ENCODE results near the gene PIK3CA.
"Not testable (repeated sequence)": the region's sequence is repeated elsewhere in the genome, so short reads cannot be mapped to it uniquely, and the experiment has no call there.

PIK3CA gene

DNA sequence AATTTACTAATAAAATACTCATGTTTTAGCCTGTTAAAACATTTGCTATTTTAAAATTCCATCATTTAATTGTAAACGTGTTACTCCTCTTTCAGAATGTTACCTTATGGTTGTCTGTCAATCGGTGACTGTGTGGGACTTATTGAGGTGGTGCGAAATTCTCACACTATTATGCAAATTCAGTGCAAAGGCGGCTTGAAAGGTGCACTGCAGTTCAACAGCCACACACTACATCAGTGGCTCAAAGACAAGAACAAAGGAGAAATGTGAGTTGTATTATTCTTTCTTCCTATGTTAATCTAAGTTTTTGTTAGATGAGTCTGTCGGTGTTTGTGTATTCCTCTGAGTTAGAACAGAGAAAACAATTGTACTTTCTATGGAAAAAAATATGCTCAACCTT, 81.0 kb downstream of the PIK3CA start:
- no peaks in the 10 kb centered on the region for H3K9me3 ChIP-seq (ENCODE audit: control insufficient read depth in 1 of 2, low read length in 2 of 2)
- H3K36me3 ChIP-seq (ENCODE audit: control insufficient read depth in 1 of 2, insufficient read depth in 2 of 2, low read length in 2 of 2), result peaks cover 4 to 25% of the 10 kb centered on the region in 2 donors
- no peaks in the 10 kb centered on the region for H3K27me3 ChIP-seq (ENCODE audit: control insufficient read depth in 1 of 2, insufficient read depth in 2 of 2, low read length in 2 of 2)
- H3K27ac ChIP-seq (ENCODE audit: low read depth, low read length), result no peak overlapping the region
- H3K4me3 ChIP-seq (ENCODE audit: low read depth in 1 of 2, low read length in 2 of 2), result no peak overlapping the region
- H3K9ac ChIP-seq (ENCODE audit: low read depth in 1 of 2, low read length in 2 of 2), result no peak overlapping the region
- H3K4me1 ChIP-seq (ENCODE audit: control insufficient read depth in 1 of 2, insufficient read depth in 2 of 2, low read length in 2 of 2), result no peaks in the 10 kb centered on the region

DNA sequence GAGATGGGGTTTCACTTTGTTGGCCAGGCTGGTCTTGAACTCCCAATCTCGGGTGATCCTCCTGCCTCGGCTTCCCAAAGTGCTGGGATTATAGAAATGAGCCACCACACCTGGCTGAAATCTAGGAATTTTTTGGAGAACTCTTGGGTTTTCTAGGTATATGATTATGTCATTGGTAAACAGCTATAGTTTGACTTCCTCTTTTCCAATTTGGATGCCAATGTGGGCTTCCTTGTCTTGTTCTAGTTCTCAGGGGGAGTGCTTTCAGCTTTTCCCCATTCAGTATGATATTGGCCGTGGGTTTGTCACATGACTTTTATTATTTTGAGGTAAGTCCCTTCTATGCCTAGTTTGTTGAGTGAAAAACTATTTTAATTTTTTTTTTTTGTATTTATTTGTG, 84.9 kb downstream of the PIK3CA start:
- Histone ChIP-seq H3K36me3 (ENCODE audit: control insufficient read depth in 1 of 2, insufficient read depth in 2 of 2, low read length in 2 of 2) (peaks cover 0 to 14% of the 10 kb centered on the region in 2 donors), H3K9ac (ENCODE audit: low read depth in 1 of 2, low read length in 2 of 2) (no peak overlapping the region), H3K4me1 (ENCODE audit: control insufficient read depth in 1 of 2, insufficient read depth in 2 of 2, low read length in 2 of 2) (no peaks in the 10 kb centered on the region), H3K9me3 (ENCODE audit: control insufficient read depth in 1 of 2, low read length in 2 of 2) (no peaks in the 10 kb centered on the region), H3K27me3 (ENCODE audit: control insufficient read depth in 1 of 2, insufficient read depth in 2 of 2, low read length in 2 of 2) (no peaks in the 10 kb centered on the region), H3K27ac (ENCODE audit: low read depth, low read length) (no peak overlapping the region), H3K4me3 (ENCODE audit: low read depth in 1 of 2, low read length in 2 of 2) (no peak overlapping the region)

DNA sequence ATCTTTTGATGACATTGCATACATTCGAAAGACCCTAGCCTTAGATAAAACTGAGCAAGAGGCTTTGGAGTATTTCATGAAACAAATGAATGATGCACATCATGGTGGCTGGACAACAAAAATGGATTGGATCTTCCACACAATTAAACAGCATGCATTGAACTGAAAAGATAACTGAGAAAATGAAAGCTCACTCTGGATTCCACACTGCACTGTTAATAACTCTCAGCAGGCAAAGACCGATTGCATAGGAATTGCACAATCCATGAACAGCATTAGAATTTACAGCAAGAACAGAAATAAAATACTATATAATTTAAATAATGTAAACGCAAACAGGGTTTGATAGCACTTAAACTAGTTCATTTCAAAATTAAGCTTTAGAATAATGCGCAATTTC, 86.0 kb downstream of the PIK3CA start:
- no peak overlapping the region for H3K9ac ChIP-seq (ENCODE audit: low read depth in 1 of 2, low read length in 2 of 2)
- H3K9me3 ChIP-seq (ENCODE audit: control insufficient read depth in 1 of 2, low read length in 2 of 2), result no peaks in the 10 kb centered on the region
- no peak overlapping the region for H3K27ac ChIP-seq (ENCODE audit: low read depth, low read length)
- H3K4me3 ChIP-seq (ENCODE audit: low read depth in 1 of 2, low read length in 2 of 2), result no peak overlapping the region
- H3K36me3 ChIP-seq (ENCODE audit: control insufficient read depth in 1 of 2, insufficient read depth in 2 of 2, low read length in 2 of 2), result peaks cover 0 to 14% of the 10 kb centered on the region in 2 donors
- H3K27me3 ChIP-seq (ENCODE audit: control insufficient read depth in 1 of 2, insufficient read depth in 2 of 2, low read length in 2 of 2), result no peaks in the 10 kb centered on the region
- H3K4me1 ChIP-seq (ENCODE audit: control insufficient read depth in 1 of 2, insufficient read depth in 2 of 2, low read length in 2 of 2), result no peaks in the 10 kb centered on the region

GRCh38 chr3:179236669-179237301, 88.6 kb downstream of the PIK3CA start:
- peaks cover 0 to 6% of the 10 kb centered on the region in 2 donors for H3K36me3 ChIP-seq (ENCODE audit: control insufficient read depth in 1 of 2, insufficient read depth in 2 of 2, low read length in 2 of 2)
- H3K4me1 ChIP-seq (ENCODE audit: control insufficient read depth in 1 of 2, insufficient read depth in 2 of 2, low read length in 2 of 2), result no peaks in the 10 kb centered on the region
- H3K27ac ChIP-seq (ENCODE audit: low read depth, low read length), result no peak overlapping the region
- H3K9ac ChIP-seq (ENCODE audit: low read depth in 1 of 2, low read length in 2 of 2), result no peak overlapping the region
- H3K27me3 ChIP-seq (ENCODE audit: control insufficient read depth in 1 of 2, insufficient read depth in 2 of 2, low read length in 2 of 2), result no peaks in the 10 kb centered on the region
- no peaks in the 10 kb centered on the region for H3K9me3 ChIP-seq (ENCODE audit: control insufficient read depth in 1 of 2, low read length in 2 of 2)
- no peak overlapping the region for H3K4me3 ChIP-seq (ENCODE audit: low read depth in 1 of 2, low read length in 2 of 2)

DNA sequence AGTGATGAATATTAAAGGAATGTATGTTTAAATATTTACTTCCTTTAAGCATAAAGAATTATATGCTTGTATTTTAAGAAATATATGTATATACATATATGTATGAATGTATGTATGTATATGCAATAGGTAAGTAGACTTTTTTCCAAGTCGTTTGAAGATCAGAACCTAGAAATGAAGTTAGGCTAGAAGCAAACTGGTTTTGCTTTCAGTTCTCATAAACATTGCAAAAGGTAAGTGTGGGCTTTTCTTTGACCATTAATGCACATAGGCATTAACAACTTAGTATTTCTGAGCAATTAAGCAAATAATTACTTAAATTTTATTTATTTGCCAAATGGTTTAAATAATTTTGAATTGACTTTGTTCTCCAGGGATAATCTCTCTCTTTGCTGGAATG, 92.1 kb downstream of the PIK3CA start:
- not testable (repeated sequence) for H3K9ac ChIP-seq (ENCODE audit: low read depth in 1 of 2, low read length in 2 of 2); H3K4me3 ChIP-seq (ENCODE audit: low read depth in 1 of 2, low read length in 2 of 2); H3K9me3 ChIP-seq (ENCODE audit: control insufficient read depth in 1 of 2, low read length in 2 of 2); H3K4me1 ChIP-seq (ENCODE audit: control insufficient read depth in 1 of 2, insufficient read depth in 2 of 2, low read length in 2 of 2); H3K27ac ChIP-seq (ENCODE audit: low read depth, low read length); H3K27me3 ChIP-seq (ENCODE audit: control insufficient read depth in 1 of 2, insufficient read depth in 2 of 2, low read length in 2 of 2); H3K36me3 ChIP-seq (ENCODE audit: control insufficient read depth in 1 of 2, insufficient read depth in 2 of 2, low read length in 2 of 2)

DNA sequence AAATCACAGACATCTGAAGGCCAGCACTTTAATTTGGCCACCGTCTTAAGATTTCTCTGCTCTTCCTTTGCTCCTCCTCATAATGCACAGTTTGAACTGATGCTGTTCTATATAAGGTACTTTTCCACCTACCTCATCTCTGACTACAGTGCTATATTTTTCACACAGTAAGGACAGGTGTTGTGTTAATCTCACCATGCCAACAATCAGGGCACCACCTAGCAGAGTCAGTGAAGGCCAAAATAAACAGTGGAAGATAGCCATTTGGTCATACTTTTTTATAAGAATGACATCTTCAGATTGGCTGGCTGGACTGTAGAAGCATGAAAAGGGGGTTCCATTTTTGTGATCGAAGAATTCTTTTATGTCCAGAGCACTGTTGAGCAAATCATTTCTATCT, 94.7 kb downstream of the PIK3CA start:
- not testable (repeated sequence) for H3K27ac ChIP-seq (ENCODE audit: low read depth, low read length); H3K9ac ChIP-seq (ENCODE audit: low read depth in 1 of 2, low read length in 2 of 2); H3K4me3 ChIP-seq (ENCODE audit: low read depth in 1 of 2, low read length in 2 of 2); H3K9me3 ChIP-seq (ENCODE audit: control insufficient read depth in 1 of 2, low read length in 2 of 2); H3K36me3 ChIP-seq (ENCODE audit: control insufficient read depth in 1 of 2, insufficient read depth in 2 of 2, low read length in 2 of 2); H3K4me1 ChIP-seq (ENCODE audit: control insufficient read depth in 1 of 2, insufficient read depth in 2 of 2, low read length in 2 of 2); H3K27me3 ChIP-seq (ENCODE audit: control insufficient read depth in 1 of 2, insufficient read depth in 2 of 2, low read length in 2 of 2)

DNA sequence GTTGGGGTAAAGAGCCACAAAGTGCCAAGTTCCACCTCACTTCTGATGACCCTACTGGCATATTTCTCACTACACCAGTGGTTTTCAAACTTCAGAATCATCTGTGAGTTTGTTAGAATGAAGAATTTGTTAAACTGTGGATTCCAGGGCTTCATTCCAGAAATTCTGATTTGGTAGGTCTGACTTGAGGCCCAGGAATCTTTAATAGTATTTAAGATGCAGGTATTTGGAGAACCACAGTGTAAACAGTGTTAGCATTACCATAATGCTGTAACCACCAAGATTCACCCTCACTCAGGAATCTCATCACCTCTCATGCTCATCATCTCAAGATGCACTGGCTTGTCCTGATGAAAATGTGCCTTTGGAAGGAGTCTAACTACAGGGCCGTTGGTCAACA, 96.7 kb downstream of the PIK3CA start:
- no peak overlapping the region for H3K27ac ChIP-seq (ENCODE audit: low read depth, low read length)
- H3K4me1 ChIP-seq (ENCODE audit: control insufficient read depth in 1 of 2, insufficient read depth in 2 of 2, low read length in 2 of 2), result no peaks in the 10 kb centered on the region
- H3K27me3 ChIP-seq (ENCODE audit: control insufficient read depth in 1 of 2, insufficient read depth in 2 of 2, low read length in 2 of 2), result no peaks in the 10 kb centered on the region
- H3K9ac ChIP-seq (ENCODE audit: low read depth in 1 of 2, low read length in 2 of 2), result no peak overlapping the region
- H3K9me3 ChIP-seq (ENCODE audit: control insufficient read depth in 1 of 2, low read length in 2 of 2), result no peaks in the 10 kb centered on the region
- no peaks in the 10 kb centered on the region for H3K36me3 ChIP-seq (ENCODE audit: control insufficient read depth in 1 of 2, insufficient read depth in 2 of 2, low read length in 2 of 2)
- H3K4me3 ChIP-seq (ENCODE audit: low read depth in 1 of 2, low read length in 2 of 2), result no peak overlapping the region

DNA sequence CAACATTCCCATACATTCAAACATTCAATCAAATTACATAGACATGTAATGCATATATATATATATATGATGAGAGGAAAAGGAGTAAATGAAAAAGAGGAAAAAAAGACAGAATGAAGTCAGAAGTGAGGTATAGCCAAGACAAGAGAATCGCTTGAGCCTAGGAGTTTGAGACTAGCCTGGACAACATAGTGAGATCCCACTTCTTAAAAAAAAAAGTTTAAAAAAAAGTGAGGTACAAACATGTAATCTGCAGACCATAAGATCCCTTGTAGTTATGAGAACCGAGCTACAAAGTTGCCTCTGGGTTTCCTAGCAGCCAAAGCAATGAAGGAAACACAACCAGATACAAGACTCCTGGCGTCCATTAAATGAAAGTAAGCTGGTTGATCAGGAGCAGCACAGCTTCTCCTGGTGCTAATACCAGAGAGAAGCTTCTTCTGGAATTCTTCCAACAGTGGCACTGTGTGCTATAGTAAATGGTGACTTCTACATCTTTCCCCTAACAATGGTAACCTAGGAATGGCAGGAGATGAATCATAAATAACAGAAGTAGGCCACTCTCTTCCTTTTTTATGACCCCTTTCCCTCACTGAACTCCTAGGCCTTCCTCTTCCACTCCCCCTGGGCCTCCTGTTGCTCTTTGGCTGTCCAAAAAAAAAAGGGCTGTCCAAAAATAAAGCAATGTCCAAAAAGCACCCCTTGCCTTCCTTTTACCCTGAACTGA, 99.3 kb downstream of the PIK3CA start:
- Histone ChIP-seq H3K9ac (ENCODE audit: low read depth in 1 of 2, low read length in 2 of 2) (no peak overlapping the region), H3K27me3 (ENCODE audit: control insufficient read depth in 1 of 2, insufficient read depth in 2 of 2, low read length in 2 of 2) (no peaks in the 10 kb centered on the region), H3K36me3 (ENCODE audit: control insufficient read depth in 1 of 2, insufficient read depth in 2 of 2, low read length in 2 of 2) (no peaks in the 10 kb centered on the region), H3K4me1 (ENCODE audit: control insufficient read depth in 1 of 2, insufficient read depth in 2 of 2, low read length in 2 of 2) (no peaks in the 10 kb centered on the region), H3K9me3 (ENCODE audit: control insufficient read depth in 1 of 2, low read length in 2 of 2) (no peaks in the 10 kb centered on the region), H3K27ac (ENCODE audit: low read depth, low read length) (no peak overlapping the region), H3K4me3 (ENCODE audit: low read depth in 1 of 2, low read length in 2 of 2) (no peak overlapping the region)

DNA sequence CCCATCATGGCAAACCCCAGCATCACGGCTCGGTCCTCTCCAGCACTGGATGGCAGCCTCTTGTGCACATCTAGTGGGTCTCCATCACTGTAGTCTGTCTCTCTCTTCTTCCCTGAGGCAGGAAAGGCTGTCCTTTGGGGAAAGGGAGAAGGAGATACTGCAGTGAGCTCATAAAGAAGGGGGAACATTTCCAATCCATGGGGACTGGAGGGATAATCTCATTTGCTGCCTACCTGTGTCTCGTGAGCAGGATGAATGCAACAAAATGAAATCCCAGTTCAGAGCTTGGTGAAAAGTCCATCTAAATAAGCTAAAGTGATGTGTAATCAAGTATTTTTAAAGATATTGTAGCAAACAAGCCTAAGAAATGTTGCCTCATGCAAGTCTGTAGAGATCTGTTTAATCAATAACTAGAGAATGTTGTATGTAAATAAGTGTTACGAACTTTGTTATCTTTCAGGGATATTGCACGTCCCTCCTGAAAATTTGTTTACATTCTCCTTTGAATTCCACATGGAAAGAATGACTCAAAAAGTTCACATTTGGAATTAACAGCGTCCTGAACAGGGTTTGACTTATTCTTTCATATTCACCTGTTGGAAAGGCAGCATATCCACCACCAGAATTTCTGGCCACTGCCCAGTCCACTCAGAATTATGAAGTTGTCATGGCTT, 102.8 kb downstream of the PIK3CA start, which contains the start of gene KCNMB3:
Gene KCNMB3 (minus strand): TSS at position 312 of the 674 bp plus-strand sequence. CDS start 124 bp downstream, at position 188.
- H3K36me3 ChIP-seq (ENCODE audit: control insufficient read depth in 1 of 2, insufficient read depth in 2 of 2, low read length in 2 of 2), result no peaks in the 10 kb centered on the region
- no peak within 1 kb of the TSS for H3K4me3 ChIP-seq (ENCODE audit: low read depth in 1 of 2, low read length in 2 of 2)
- no peaks in the 10 kb centered on the region for H3K27me3 ChIP-seq (ENCODE audit: control insufficient read depth in 1 of 2, insufficient read depth in 2 of 2, low read length in 2 of 2)
- H3K9ac ChIP-seq (ENCODE audit: low read depth in 1 of 2, low read length in 2 of 2), result no peak within 1 kb of the TSS
- H3K27ac ChIP-seq (ENCODE audit: low read depth, low read length), result no peak within 1 kb of the TSS
- H3K9me3 ChIP-seq (ENCODE audit: control insufficient read depth in 1 of 2, low read length in 2 of 2), result no peaks in the 10 kb centered on the region
- no peaks in the 10 kb centered on the region for H3K4me1 ChIP-seq (ENCODE audit: control insufficient read depth in 1 of 2, insufficient read depth in 2 of 2, low read length in 2 of 2)

GRCh38 chr3:179256813-179257212, 108.7 kb downstream of the PIK3CA start:
- no peak overlapping the region for H3K27ac ChIP-seq (ENCODE audit: low read depth, low read length)
- peaks cover 0 to 3% of the 10 kb centered on the region in 2 donors for H3K9me3 ChIP-seq (ENCODE audit: control insufficient read depth in 1 of 2, low read length in 2 of 2)
- no peaks in the 10 kb centered on the region for H3K27me3 ChIP-seq (ENCODE audit: control insufficient read depth in 1 of 2, insufficient read depth in 2 of 2, low read length in 2 of 2)
- no peak overlapping the region for H3K4me3 ChIP-seq (ENCODE audit: low read depth in 1 of 2, low read length in 2 of 2)
- no peak overlapping the region for H3K9ac ChIP-seq (ENCODE audit: low read depth in 1 of 2, low read length in 2 of 2)
- H3K4me1 ChIP-seq (ENCODE audit: control insufficient read depth in 1 of 2, insufficient read depth in 2 of 2, low read length in 2 of 2), result peaks cover 3 to 4% of the 10 kb centered on the region in 2 donors
- H3K36me3 ChIP-seq (ENCODE audit: control insufficient read depth in 1 of 2, insufficient read depth in 2 of 2, low read length in 2 of 2), result no peaks in the 10 kb centered on the region
